OCI-LY1 (cell line): ENCODE results near the gene MRC2.

ENCODE experiments used
- H2AFZ ChIP-seq: fragments of 200-600 bp; sonication (generic), shearing (Covaris generic); 2 replicates; pipeline ENCODE4 v1.6.0; 2014; ENCODE audit warnings: antibody characterized with exemption, mild to moderate bottlenecking, low read length
- H3F3A ChIP-seq: fragments of 200-600 bp; sonication (generic), shearing (Covaris generic); 2 replicates; pipeline ENCODE4 v1.6.0; 2014; ENCODE audit warnings: mild to moderate bottlenecking, antibody characterized with exemption, low read length, moderate library complexity; ENCODE audit not compliant: insufficient read depth
- H3K27ac ChIP-seq: fragments of 200-600 bp; sonication (generic); 2 replicates; pipeline ENCODE4 v1.5.1; 2014; ENCODE audit warnings: low read length, mixed run types, mild to moderate bottlenecking, low read depth; ENCODE audit not compliant: poor library complexity, severe bottlenecking
- H3K27me3 ChIP-seq: fragments of 200-600 bp; sonication (generic); 2 replicates; pipeline ENCODE4 v1.6.0; 2014; ENCODE audit warnings: antibody characterized with exemption, mild to moderate bottlenecking, low read length, moderate library complexity; ENCODE audit not compliant: insufficient read depth
- H3K36me3 ChIP-seq: fragments of 200-600 bp; sonication (generic); 2 replicates; pipeline ENCODE4 v1.6.1; 2014; ENCODE audit warnings: mild to moderate bottlenecking, antibody characterized with exemption, low read length, moderate library complexity, mixed read lengths; ENCODE audit not compliant: insufficient read depth
- H3K4me1 ChIP-seq: fragments of 200-600 bp; sonication (generic); 2 replicates; pipeline ENCODE4 v1.5.1; 2014; ENCODE audit warnings: mild to moderate bottlenecking, low read length, moderate library complexity; ENCODE audit not compliant: insufficient read depth, severe bottlenecking
- H3K4me2 ChIP-seq: fragments of 200-600 bp; sonication (generic), shearing (Covaris generic); 2 replicates; pipeline ENCODE4 v1.6.1; 2014; ENCODE audit warnings: low read length
- H3K4me3 ChIP-seq: fragments of 200-600 bp; sonication (generic); 2 replicates; pipeline ENCODE4 v1.5.1; 2014; ENCODE audit warnings: low read length, low read depth, mild to moderate bottlenecking, mixed read lengths; ENCODE audit not compliant: poor library complexity, severe bottlenecking
- H3K79me2 ChIP-seq: fragments of 200-600 bp; shearing (Covaris generic); 2 replicates; pipeline ENCODE4 v1.6.1; 2016; ENCODE audit warnings: mixed run types, low read length, mixed read lengths; ENCODE audit not compliant: insufficient read depth
- H3K9ac ChIP-seq: fragments of 200-600 bp; sonication (generic), shearing (Covaris generic); 2 replicates; pipeline ENCODE4 v1.6.1; 2014; ENCODE audit warnings: mild to moderate bottlenecking, low read length, mixed read lengths
- H3K9me2 ChIP-seq: fragments of 200-600 bp; sonication (generic), shearing (Covaris generic); 2 replicates; pipeline ENCODE4 v1.6.1; 2014; ENCODE audit warnings: low read depth, mild to moderate bottlenecking, low read length, mixed read lengths
- H3K9me3 ChIP-seq: fragments of 200-600 bp; shearing (Covaris generic); 2 replicates; pipeline ENCODE4 v1.6.1; 2014; ENCODE audit warnings: low read length, mixed read lengths
- H4K20me1 ChIP-seq: fragments of 200-600 bp; sonication (generic), shearing (Covaris generic); 2 replicates; pipeline ENCODE4 v1.6.0; 2016; ENCODE audit warnings: mild to moderate bottlenecking, low read length; ENCODE audit not compliant: insufficient read depth
- EZH2 ChIP-seq: fragments of 200-600 bp; sonication (generic), shearing (Covaris generic); IDR thresholded peaks from 2 replicates; pipeline ENCODE4 v1.8.0; 2017; ENCODE audit warnings: borderline replicate concordance, mixed run types, mild to moderate bottlenecking, antibody characterized with exemption, low read length, moderate library complexity, mixed read lengths
- TF ChIP-seq, protein P1 (sequence below): fragments of 200-600 bp; sonication (generic), shearing (Covaris generic); IDR thresholded peaks from 2 replicates; pipeline ENCODE4 v1.5.1; 2017; ENCODE audit warnings: mild to moderate bottlenecking, antibody characterized with exemption, low read length, moderate library complexity, mixed read lengths

Gene MRC2

DNA sequence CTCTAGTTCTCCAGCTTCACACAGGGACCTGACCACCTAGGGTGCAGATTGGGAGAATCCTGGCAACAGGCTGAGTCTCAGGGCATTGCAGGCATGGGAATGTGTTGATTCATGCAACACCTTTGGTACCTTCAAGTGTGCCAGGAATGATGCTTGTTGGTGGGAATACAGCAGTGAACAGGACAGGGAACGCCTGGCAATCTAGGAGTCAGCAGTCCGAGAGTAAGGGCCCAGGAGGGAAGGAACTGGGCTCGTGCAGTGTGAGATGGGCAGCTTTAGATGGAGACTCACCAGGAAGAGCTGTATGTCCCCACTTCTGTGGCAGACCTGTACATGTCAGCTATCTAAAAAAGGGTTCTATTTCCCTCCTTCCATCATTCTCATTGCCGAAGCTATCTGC is 12.0 kb upstream of the MRC2 start:
- Histone ChIP-seq H3K27ac (no peak overlapping the region), H3K9me3 (no peaks in the 10 kb centered on the region), H3K4me1 (no peaks in the 10 kb centered on the region), H3K79me2 (no peaks in the 10 kb centered on the region), H2AFZ (no peak overlapping the region), H3K4me3 (no peak overlapping the region), H3K4me2 (no peak overlapping the region), H3F3A (no peaks in the 10 kb centered on the region), H3K9ac (no peak overlapping the region), H3K9me2 (no peaks in the 10 kb centered on the region), H4K20me1 (no peaks in the 10 kb centered on the region), H3K36me3 (peaks cover 45% of the 10 kb centered on the region), H3K27me3 (no peaks in the 10 kb centered on the region)
- TF ChIP-seq, protein P1, sequence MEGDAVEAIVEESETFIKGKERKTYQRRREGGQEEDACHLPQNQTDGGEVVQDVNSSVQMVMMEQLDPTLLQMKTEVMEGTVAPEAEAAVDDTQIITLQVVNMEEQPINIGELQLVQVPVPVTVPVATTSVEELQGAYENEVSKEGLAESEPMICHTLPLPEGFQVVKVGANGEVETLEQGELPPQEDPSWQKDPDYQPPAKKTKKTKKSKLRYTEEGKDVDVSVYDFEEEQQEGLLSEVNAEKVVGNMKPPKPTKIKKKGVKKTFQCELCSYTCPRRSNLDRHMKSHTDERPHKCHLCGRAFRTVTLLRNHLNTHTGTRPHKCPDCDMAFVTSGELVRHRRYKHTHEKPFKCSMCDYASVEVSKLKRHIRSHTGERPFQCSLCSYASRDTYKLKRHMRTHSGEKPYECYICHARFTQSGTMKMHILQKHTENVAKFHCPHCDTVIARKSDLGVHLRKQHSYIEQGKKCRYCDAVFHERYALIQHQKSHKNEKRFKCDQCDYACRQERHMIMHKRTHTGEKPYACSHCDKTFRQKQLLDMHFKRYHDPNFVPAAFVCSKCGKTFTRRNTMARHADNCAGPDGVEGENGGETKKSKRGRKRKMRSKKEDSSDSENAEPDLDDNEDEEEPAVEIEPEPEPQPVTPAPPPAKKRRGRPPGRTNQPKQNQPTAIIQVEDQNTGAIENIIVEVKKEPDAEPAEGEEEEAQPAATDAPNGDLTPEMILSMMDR, result no peak
- TF ChIP-seq EZH2, result no peak

DNA sequence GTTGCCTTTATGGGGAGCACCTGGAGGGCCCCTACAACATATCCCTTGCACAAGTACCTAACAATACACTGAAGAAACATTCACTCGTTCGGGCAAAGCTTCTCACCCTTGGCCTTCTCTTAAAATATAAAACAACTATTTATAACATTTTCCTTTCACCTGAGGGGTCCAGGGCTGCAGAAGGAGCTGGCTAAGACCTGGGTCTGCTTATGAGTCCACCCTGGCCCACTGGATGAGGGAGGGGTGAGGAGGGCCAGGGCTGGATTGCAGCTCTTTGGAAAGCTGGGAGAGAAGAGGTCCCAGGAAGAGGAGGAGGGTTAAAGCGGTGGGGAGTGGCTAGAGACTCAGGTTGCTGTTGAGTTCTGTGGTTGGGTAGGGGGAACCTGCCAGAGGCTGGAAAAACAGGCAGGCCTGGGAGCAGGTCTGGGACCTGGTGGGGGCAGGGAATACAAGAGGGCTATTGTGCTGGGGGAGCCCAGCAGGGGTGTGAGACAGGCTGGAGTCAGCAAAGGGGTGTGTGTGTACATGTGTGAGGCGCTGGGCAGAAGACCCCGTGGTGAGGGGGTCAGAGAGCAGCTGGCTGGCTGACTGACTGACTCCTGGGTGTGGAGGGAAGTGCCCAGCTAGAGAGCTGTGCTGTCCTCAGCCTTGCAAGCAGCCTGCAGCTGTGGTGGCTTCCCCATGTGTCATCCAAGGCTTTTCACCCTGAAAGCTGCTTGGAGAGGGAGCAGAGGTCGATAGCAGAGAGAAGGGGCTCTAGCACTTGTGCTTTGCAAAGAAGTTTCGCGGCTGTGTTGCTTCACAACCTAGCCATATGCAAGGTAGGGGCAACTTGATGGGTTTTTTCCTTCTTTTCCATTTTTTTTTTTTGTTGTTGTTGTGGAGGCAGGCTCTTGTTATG is 10.2 kb upstream of the MRC2 start:
- Histone ChIP-seq H3K4me2 (no peak overlapping the region), H3K79me2 (no peaks in the 10 kb centered on the region), H3K27ac (no peak overlapping the region), H3K9me2 (no peaks in the 10 kb centered on the region), H3K9ac (no peak overlapping the region), H3K4me3 (no peak overlapping the region), H3K4me1 (no peaks in the 10 kb centered on the region), H3K36me3 (peaks cover 28% of the 10 kb centered on the region), H3F3A (no peaks in the 10 kb centered on the region), H3K27me3 (no peaks in the 10 kb centered on the region), H3K9me3 (no peaks in the 10 kb centered on the region), H2AFZ (no peak overlapping the region), H4K20me1 (no peaks in the 10 kb centered on the region)
- TF ChIP-seq EZH2, result no peak
- TF ChIP-seq, protein P1, result no peak

DNA sequence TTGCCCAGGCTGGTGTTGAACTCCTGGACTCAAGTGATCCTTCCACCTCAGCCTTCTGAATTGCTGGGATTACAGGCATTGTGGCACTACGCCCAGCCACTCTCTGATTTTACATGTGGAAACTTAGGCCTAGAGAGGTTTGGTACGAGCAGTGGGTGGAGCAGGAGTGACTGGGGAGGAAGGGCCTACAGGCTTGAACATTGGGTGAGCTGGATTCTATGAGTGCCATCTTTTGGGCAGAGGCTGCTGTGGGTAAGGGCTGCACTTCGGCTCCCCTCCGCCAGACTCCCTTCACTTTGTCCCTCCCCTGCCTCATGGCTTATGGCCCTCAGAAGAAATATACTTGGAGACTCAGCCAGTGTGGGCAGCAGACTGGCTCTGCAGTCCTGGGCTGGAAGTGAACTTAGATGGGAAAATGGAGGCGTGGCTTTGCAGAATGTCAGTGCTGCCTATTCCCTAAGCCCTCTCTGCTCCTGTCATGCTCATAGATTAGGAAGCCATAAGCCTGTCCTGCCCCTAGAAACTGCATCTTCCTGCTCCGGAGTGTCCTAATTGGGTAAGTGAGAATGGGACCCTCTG is 9.5 kb upstream of the MRC2 start:
- no peaks in the 10 kb centered on the region for H3K27me3 ChIP-seq
- no peaks in the 10 kb centered on the region for H3K9me2 ChIP-seq
- H2AFZ ChIP-seq, result no peak overlapping the region
- H4K20me1 ChIP-seq, result no peaks in the 10 kb centered on the region
- H3K27ac ChIP-seq, result no peak overlapping the region
- no peak overlapping the region for H3K9ac ChIP-seq
- H3K79me2 ChIP-seq, result no peaks in the 10 kb centered on the region
- no peak overlapping the region for H3K4me2 ChIP-seq
- no peaks in the 10 kb centered on the region for H3K4me1 ChIP-seq
- no peaks in the 10 kb centered on the region for H3K9me3 ChIP-seq
- H3K36me3 ChIP-seq, result peaks cover 25% of the 10 kb centered on the region; the same call in 1 of the 2 replicates
- H3F3A ChIP-seq, result no peaks in the 10 kb centered on the region
- no peak overlapping the region for H3K4me3 ChIP-seq
- TF ChIP-seq EZH2, result no peak
- TF ChIP-seq, protein P1, result no peak
